Nephron (organoid): ENCODE data around the gene CPEB4.
A peak's percentile ranks its signal among the peaks of the same experiment; 100 is the strongest.

Experiments
- H3K27ac Mint-ChIP-seq, 3 experiments: 2 replicates each; pipeline ENCODE4 v1.8.0; 2020; ENCODE audit warnings: mixed read lengths in 3 of 3, mild to moderate bottlenecking in 2 of 3, moderate library complexity in 1 of 3
- H3K27me3 Mint-ChIP-seq: 2 replicates; pipeline ENCODE4 v1.8.0; 2021; ENCODE audit warnings: low read depth, mild to moderate bottlenecking, moderate library complexity, mixed read lengths
- H3K36me3 Mint-ChIP-seq: 2 replicates; pipeline ENCODE4 v1.8.0; 2020; ENCODE audit warnings: low read depth, mixed read lengths
- H3K4me1 Mint-ChIP-seq: 2 replicates; pipeline ENCODE4 v1.8.0; 2020; ENCODE audit warnings: mixed read lengths
- H3K4me3 Mint-ChIP-seq, 3 experiments: 2 replicates each; pipeline ENCODE4 v1.8.0; 2020; ENCODE audit warnings: mild to moderate bottlenecking in 3 of 3, mixed read lengths in 3 of 3, moderate library complexity in 2 of 3
- H3K9me3 Mint-ChIP-seq: 2 replicates; pipeline ENCODE4 v1.8.0; 2020; ENCODE audit warnings: mixed read lengths
- CTCF ChIP-seq, 3 experiments: fragments of 200-600 bp; sonication (generic); IDR thresholded peaks; one replicate each; pipeline ENCODE4 v1.5.0; 2021; ENCODE audit warnings: antibody characterized with exemption in 3 of 3; ENCODE audit not compliant: unreplicated experiment in 3 of 3

CPEB4 gene

GRCh38 chr5:173887610-173888472, at the start of gene CPEB4:
Gene CPEB4, plus strand, starts transcription at chr5:173888349. Its CDS starts 1,385 bp downstream, at chr5:173889734.
- Mint-ChIP-seq H3K36me3 (peaks cover 3% of the 10 kb centered on the region), H3K4me3 (peak within 1 kb of the TSS; percentile 94 to 97 (median 95)), H3K27me3 (peaks cover 17% of the 10 kb centered on the region), H3K27ac (peak within 1 kb of the TSS; percentile 97 to 99 (median 98)), H3K9me3 (no peaks in the 10 kb centered on the region), H3K4me1 (peaks cover 30% of the 10 kb centered on the region)
- no peak for TF ChIP-seq CTCF (IDR thresholded peaks at IDR 0.05; ENCODE audit: unreplicated experiment in 3 of 3)

GRCh38 chr5:173839117-173839713, 48.9 kb upstream of the CPEB4 start:
- TF ChIP-seq CTCF (IDR thresholded peaks at IDR 0.05; ENCODE audit: unreplicated experiment in 3 of 3) = no peak
- Mint-ChIP-seq H3K27ac (no peak overlapping the region), H3K4me1 (peaks cover 4% of the 10 kb centered on the region), H3K4me3 (no peak overlapping the region), H3K9me3 (no peaks in the 10 kb centered on the region), H3K36me3 (no peaks in the 10 kb centered on the region), H3K27me3 (peaks cover 2% of the 10 kb centered on the region)

- H3K9me3 Mint-ChIP-seq = no peaks in the 10 kb centered on the region
- H3K27ac Mint-ChIP-seq = no peak overlapping the region
- no peak for TF ChIP-seq CTCF (IDR thresholded peaks at IDR 0.05; ENCODE audit: unreplicated experiment in 3 of 3)
- no peaks in the 10 kb centered on the region for H3K36me3 Mint-ChIP-seq
- H3K4me3 Mint-ChIP-seq = no peak overlapping the region
- H3K27me3 Mint-ChIP-seq = peaks cover 3% of the 10 kb centered on the region
- H3K4me1 Mint-ChIP-seq = no peaks in the 10 kb centered on the region
Observed at GRCh38 chr5:173840111-173840983, 47.8 kb upstream of the CPEB4 start.

- Mint-ChIP-seq H3K9me3 (no peaks in the 10 kb centered on the region), H3K27me3 (peaks cover 3% of the 10 kb centered on the region), H3K27ac (peak overlapping the region in 1 of 3 experiments; percentile 52), H3K4me3 (no peak overlapping the region), H3K4me1 (no peaks in the 10 kb centered on the region), H3K36me3 (no peaks in the 10 kb centered on the region)
- TF ChIP-seq CTCF (IDR thresholded peaks at IDR 0.05; ENCODE audit: unreplicated experiment in 3 of 3) = no peak
Observed at GRCh38 chr5:173841710-173842109, 46.4 kb upstream of the CPEB4 start.

- Mint-ChIP-seq H3K9me3 (no peaks in the 10 kb centered on the region), H3K4me3 (no peak overlapping the region), H3K27me3 (peaks cover 3% of the 10 kb centered on the region), H3K27ac (no peak overlapping the region), H3K4me1 (no peaks in the 10 kb centered on the region), H3K36me3 (no peaks in the 10 kb centered on the region)
- TF ChIP-seq CTCF (IDR thresholded peaks at IDR 0.05; ENCODE audit: unreplicated experiment in 3 of 3) = no peak
Observed at GRCh38 chr5:173843794-173844193, 44.4 kb upstream of the CPEB4 start.
